ENCODE data around the gene MARCO.

Gene MARCO

GRCh38 chr2:119010336-119010735 lies 68.3 kb downstream of the MARCO start:
- TF ChIP-seq CTCF (IDR thresholded peaks at IDR 0.05; ENCODE audit: poor library complexity, severe bottlenecking) = no peak
- ATAC-seq (ENCODE audit: low read depth) (no peak), DNase-seq (ENCODE audit: low spot score) (no peak)
- no peaks in the 10 kb centered on the region for H3K9me3 ChIP-seq (ENCODE audit: severe bottlenecking)
- H3K36me3 ChIP-seq (ENCODE audit: low read depth) = no peaks in the 10 kb centered on the region
- H3K27me3 ChIP-seq (ENCODE audit: insufficient read depth, poor library complexity, severe bottlenecking) = peaks cover 32% of the 10 kb centered on the region
- no peak overlapping the region for H3K27ac ChIP-seq (ENCODE audit: poor library complexity, severe bottlenecking)
- no peaks in the 10 kb centered on the region for H3K4me1 ChIP-seq (ENCODE audit: insufficient read depth, poor library complexity, severe bottlenecking)
- no peak overlapping the region for H3K4me3 ChIP-seq (ENCODE audit: severe bottlenecking)

- no peaks in the 10 kb centered on the region for H3K36me3 ChIP-seq (ENCODE audit: low read depth)
- peak; percentile 56 for TF ChIP-seq CTCF (IDR thresholded peaks at IDR 0.05; ENCODE audit: poor library complexity, severe bottlenecking)
- peaks cover 39% of the 10 kb centered on the region for H3K27me3 ChIP-seq (ENCODE audit: insufficient read depth, poor library complexity, severe bottlenecking)
- H3K4me3 ChIP-seq (ENCODE audit: severe bottlenecking) = no peak overlapping the region
- no peak overlapping the region for H3K27ac ChIP-seq (ENCODE audit: poor library complexity, severe bottlenecking)
- no peaks in the 10 kb centered on the region for H3K9me3 ChIP-seq (ENCODE audit: severe bottlenecking)
- DNase-seq (ENCODE audit: low spot score) (no peak), ATAC-seq (ENCODE audit: low read depth) (peak; percentile 76)
- no peaks in the 10 kb centered on the region for H3K4me1 ChIP-seq (ENCODE audit: insufficient read depth, poor library complexity, severe bottlenecking)
Measured at GRCh38 chr2:119011162-119011909, 69.3 kb downstream of the MARCO start.

- Histone ChIP-seq H3K27ac (ENCODE audit: poor library complexity, severe bottlenecking) (no peak overlapping the region), H3K36me3 (ENCODE audit: low read depth) (no peaks in the 10 kb centered on the region), H3K4me1 (ENCODE audit: insufficient read depth, poor library complexity, severe bottlenecking) (no peaks in the 10 kb centered on the region), H3K27me3 (ENCODE audit: insufficient read depth, poor library complexity, severe bottlenecking) (peaks cover 44% of the 10 kb centered on the region), H3K9me3 (ENCODE audit: severe bottlenecking) (no peaks in the 10 kb centered on the region), H3K4me3 (ENCODE audit: severe bottlenecking) (no peak overlapping the region)
- DNase-seq (ENCODE audit: low spot score) (no peak), ATAC-seq (ENCODE audit: low read depth) (no peak)
- TF ChIP-seq CTCF (IDR thresholded peaks at IDR 0.05; ENCODE audit: poor library complexity, severe bottlenecking) = no peak
Measured at GRCh38 chr2:119011910-119012209, 69.9 kb downstream of the MARCO start.

- Histone ChIP-seq H3K4me1 (ENCODE audit: insufficient read depth, poor library complexity, severe bottlenecking) (no peaks in the 10 kb centered on the region), H3K36me3 (ENCODE audit: low read depth) (no peaks in the 10 kb centered on the region), H3K27ac (ENCODE audit: poor library complexity, severe bottlenecking) (no peak overlapping the region), H3K9me3 (ENCODE audit: severe bottlenecking) (no peaks in the 10 kb centered on the region), H3K4me3 (ENCODE audit: severe bottlenecking) (no peak overlapping the region), H3K27me3 (ENCODE audit: insufficient read depth, poor library complexity, severe bottlenecking) (peaks cover 52% of the 10 kb centered on the region)
- DNase-seq (ENCODE audit: low spot score) (no peak), ATAC-seq (ENCODE audit: low read depth) (no peak)
- no peak for TF ChIP-seq CTCF (IDR thresholded peaks at IDR 0.05; ENCODE audit: poor library complexity, severe bottlenecking)
Measured at GRCh38 chr2:119012345-119013301, 70.6 kb downstream of the MARCO start.
